Prostate gland (tissue), 2 donors: ENCODE results near the gene ZMYND10.

Source experiments
- POLR2A ChIP-seq: fragments of 450-650 bp; IDR thresholded peaks from one replicate; pipeline ENCODE4 v1.6.1; 2016; ENCODE audit warnings: antibody characterized with exemption, mild to moderate bottlenecking
- POLR2AphosphoS5 ChIP-seq: sonication (generic); formaldehyde crosslinking; IDR thresholded peaks from one replicate; pipeline ENCODE4 v1.6.1; 2017; ENCODE audit warnings: antibody characterized with exemption
- TF ChIP-seq, protein P1 (sequence below), 4 experiments: fragments of 200-600 bp in 2 of 4; fragments of 450-650 bp in 2 of 4; sonication (generic) in 2 of 4; IDR thresholded peaks; 1 replicate in 3 of 4; 2 replicates in 1 of 4; pipeline ENCODE4 v1.5.1; 2016 to 2019; ENCODE audit warnings: antibody characterized with exemption in 4 of 4, mild to moderate bottlenecking in 2 of 4, moderate library complexity in 2 of 4

DNA sequence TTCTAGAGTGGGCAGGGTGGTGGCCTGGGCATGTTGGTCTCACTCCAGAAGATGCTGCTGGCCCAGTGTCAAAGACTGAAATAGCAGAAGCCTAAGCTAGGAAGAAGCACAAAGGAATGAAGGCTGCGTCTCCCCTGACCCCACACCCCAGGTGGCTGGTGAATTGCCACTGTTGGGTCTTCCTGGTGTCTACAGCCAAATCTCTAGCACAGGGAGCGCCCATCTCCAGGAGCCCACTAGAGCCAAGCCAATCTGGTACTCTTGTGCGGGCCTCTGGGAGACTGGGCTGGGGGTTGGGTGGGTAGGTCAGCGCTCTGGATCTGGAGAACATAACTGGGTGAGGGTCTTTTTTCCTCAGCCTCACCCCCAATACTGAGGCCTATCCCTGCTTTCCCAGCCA is 18.4 kb downstream of the ZMYND10 start:
- TF ChIP-seq, protein P1, sequence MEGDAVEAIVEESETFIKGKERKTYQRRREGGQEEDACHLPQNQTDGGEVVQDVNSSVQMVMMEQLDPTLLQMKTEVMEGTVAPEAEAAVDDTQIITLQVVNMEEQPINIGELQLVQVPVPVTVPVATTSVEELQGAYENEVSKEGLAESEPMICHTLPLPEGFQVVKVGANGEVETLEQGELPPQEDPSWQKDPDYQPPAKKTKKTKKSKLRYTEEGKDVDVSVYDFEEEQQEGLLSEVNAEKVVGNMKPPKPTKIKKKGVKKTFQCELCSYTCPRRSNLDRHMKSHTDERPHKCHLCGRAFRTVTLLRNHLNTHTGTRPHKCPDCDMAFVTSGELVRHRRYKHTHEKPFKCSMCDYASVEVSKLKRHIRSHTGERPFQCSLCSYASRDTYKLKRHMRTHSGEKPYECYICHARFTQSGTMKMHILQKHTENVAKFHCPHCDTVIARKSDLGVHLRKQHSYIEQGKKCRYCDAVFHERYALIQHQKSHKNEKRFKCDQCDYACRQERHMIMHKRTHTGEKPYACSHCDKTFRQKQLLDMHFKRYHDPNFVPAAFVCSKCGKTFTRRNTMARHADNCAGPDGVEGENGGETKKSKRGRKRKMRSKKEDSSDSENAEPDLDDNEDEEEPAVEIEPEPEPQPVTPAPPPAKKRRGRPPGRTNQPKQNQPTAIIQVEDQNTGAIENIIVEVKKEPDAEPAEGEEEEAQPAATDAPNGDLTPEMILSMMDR (IDR thresholded peaks at IDR 0.05) = no peak
- no peak for TF ChIP-seq POLR2A
- TF ChIP-seq POLR2AphosphoS5 = no peak
